Endothelial cell of umbilical vein (primary cell): ENCODE measurements around the gene SYNPR. TPM values are rescaled to one million over a fixed set of nuclear protein-coding genes. Genes with fewer than 3 reads are reported as not detected.

Experiments used
- BruUV-seq: library from RNA; stranded (reverse); fragments of 400-500 nt; replicated peaks from 2 replicates; lab custom pipeline; 2021; lab: Mats Ljungman, UMichigan
- CTCF ChIA-PET: fragments of 300-600, 350-600 bp; sonication (Branson Sonifier 250); formaldehyde crosslinking; loops from one replicate; lab custom pipeline; 2021; ENCODE audit warnings: antibody characterized with exemption, inconsistent platforms; lab: Charles Lee
- POLR2A ChIA-PET: fragments of 300-600, 350-600 bp; sonication (Branson Sonifier 250); formaldehyde crosslinking; loops from one replicate; lab custom pipeline; 2021; ENCODE audit warnings: antibody characterized with exemption, inconsistent platforms; lab: Charles Lee
- DNase-seq: peaks from one replicate; pipeline ENCODE4 v3.0.0-alpha.2; 2011; ENCODE audit warnings: low read depth, low spot score
- FAIRE-seq: peaks from 2 replicates; lab custom pipeline; 2011; peaks lifted over from hg19 to GRCh38; lab: Jason Lieb, UNC
- H2AFZ ChIP-seq: 2 replicates; pipeline ENCODE4 v1.6.0; 2012; ENCODE audit warnings: low read depth, low read length, control low read depth, inconsistent platforms
- H3K27ac ChIP-seq: 2 replicates; pipeline ENCODE4 v1.5.1; 2011; ENCODE audit warnings: low read depth, mild to moderate bottlenecking, control low read depth, low read length, moderate library complexity; ENCODE audit not compliant: insufficient read depth
- H3K27me3 ChIP-seq, 2 experiments: 2 replicates each; pipeline versions ENCODE4 v1.6.0 to v1.6.1; 2011; ENCODE audit warnings: low read length in 2 of 2, mixed read lengths in 1 of 2; ENCODE audit not compliant: control insufficient read depth in 2 of 2, insufficient read depth in 2 of 2
- H3K36me3 ChIP-seq, 2 experiments: 2 replicates in 1 of 2; 3 replicates in 1 of 2; pipeline ENCODE4 v1.5.1; 2011; ENCODE audit warnings: low read length in 2 of 2, mild to moderate bottlenecking in 1 of 2, moderate library complexity in 1 of 2; ENCODE audit not compliant: control insufficient read depth in 2 of 2, insufficient read depth in 2 of 2; ENCODE audit errors: extremely low read depth in 1 of 2
- H3K4me1 ChIP-seq: 3 replicates; pipeline ENCODE4 v1.5.1; 2011; ENCODE audit warnings: mild to moderate bottlenecking, low read length; ENCODE audit not compliant: control insufficient read depth, insufficient read depth; ENCODE audit errors: extremely low read depth
- H3K4me2 ChIP-seq: 2 replicates; pipeline ENCODE4 v1.6.1; 2011; ENCODE audit warnings: low read length, control low read depth, mixed read lengths; ENCODE audit not compliant: insufficient read depth
- H3K4me3 ChIP-seq, 3 experiments: fragments of 200-600 bp in 1 of 3; sonication (generic), shearing (Covaris generic) in 1 of 3; replicated peaks in 1 of 3; 2 replicates each; pipeline ENCODE4 v1.5.1; 2011 to 2016; ENCODE audit warnings: control low read depth in 3 of 3, low read length in 3 of 3, mild to moderate bottlenecking in 2 of 3, inconsistent platforms in 1 of 3, low read depth in 1 of 3, moderate library complexity in 1 of 3; ENCODE audit not compliant: insufficient read depth in 1 of 3
- H3K79me2 ChIP-seq: 2 replicates; pipeline ENCODE4 v1.6.0; 2012; ENCODE audit warnings: low read length, inconsistent platforms; ENCODE audit not compliant: control insufficient read depth, insufficient read depth
- H3K9ac ChIP-seq: replicated peaks from 2 replicates; pipeline ENCODE3; 2011; ENCODE audit warnings: low read length, control low read depth; ENCODE audit not compliant: insufficient read depth; ENCODE audit errors: extremely low read depth
- H3K9me1 ChIP-seq: replicated peaks from 3 replicates; pipeline ENCODE4 v1.6.0; 2011; ENCODE audit warnings: mild to moderate bottlenecking, low read length; ENCODE audit not compliant: control insufficient read depth, insufficient read depth; ENCODE audit errors: extremely low read depth
- H3K9me3 ChIP-seq: replicated peaks from 2 replicates; pipeline ENCODE4 v1.5.1; 2012; ENCODE audit warnings: low read length, inconsistent platforms; ENCODE audit not compliant: control insufficient read depth, insufficient read depth
- H4K20me1 ChIP-seq: replicated peaks from 2 replicates; pipeline ENCODE3; 2011; ENCODE audit warnings: mild to moderate bottlenecking, low read length; ENCODE audit not compliant: control insufficient read depth, insufficient read depth; ENCODE audit errors: extremely low read depth
- CTCF ChIP-seq, 2 donors: IDR thresholded peaks; 1 replicate in 1 of 2; 2 replicates in 1 of 2; pipeline ENCODE4 v1.5.1; 2011; ENCODE audit warnings: low read length in 2 of 2, mild to moderate bottlenecking in 2 of 2, moderate library complexity in 2 of 2, control low read depth in 1 of 2, inconsistent platforms in 1 of 2, low read depth in 1 of 2; ENCODE audit not compliant: insufficient read depth in 1 of 2; ENCODE audit errors: extremely low read depth in 1 of 2
- EZH2 ChIP-seq: IDR thresholded peaks from 2 replicates; pipeline ENCODE4 v1.6.1; 2012; ENCODE audit warnings: borderline replicate concordance, low read depth, mild to moderate bottlenecking, moderate library complexity, low read length, inconsistent platforms; ENCODE audit not compliant: severe bottlenecking
- FOS ChIP-seq: IDR thresholded peaks from 2 replicates; pipeline ENCODE4 v1.6.1; 2011; ENCODE audit warnings: mild to moderate bottlenecking, low read length, moderate library complexity, borderline replicate concordance; ENCODE audit not compliant: insufficient read depth
- GATA2 ChIP-seq: IDR thresholded peaks from 2 replicates; pipeline ENCODE4 v1.7.0; 2011; ENCODE audit warnings: low read depth, mild to moderate bottlenecking, moderate library complexity, mixed read lengths, low read length; ENCODE audit not compliant: insufficient read length, insufficient read depth
- JUN ChIP-seq: IDR thresholded peaks from 2 replicates; pipeline ENCODE4 v1.6.1; 2011; ENCODE audit warnings: borderline replicate concordance, low read depth; ENCODE audit not compliant: insufficient read length, insufficient read depth
- MAX ChIP-seq: IDR thresholded peaks from 2 replicates; pipeline ENCODE4 v1.6.1; 2011; ENCODE audit not compliant: insufficient read depth, insufficient read length
- MYC ChIP-seq: IDR thresholded peaks from one replicate; pipeline ENCODE4 v1.6.1; 2011; ENCODE audit warnings: mild to moderate bottlenecking, low read depth, low read length
- POLR2A ChIP-seq: IDR thresholded peaks from 2 replicates; pipeline ENCODE4 v1.6.1; 2012; ENCODE audit warnings: low read depth, mild to moderate bottlenecking, control low read depth, low read length
- POLR2AphosphoS5 ChIP-seq: IDR thresholded peaks from 2 replicates; pipeline ENCODE4 v1.6.1; 2012; ENCODE audit warnings: low read depth, mild to moderate bottlenecking, control low read depth, low read length, moderate library complexity; ENCODE audit not compliant: insufficient read depth
- dilution Hi-C: fragments of 300-500 bp; cut with MboI; formaldehyde crosslinking; loops from one replicate; pipeline ENCODE4 v1.15.0; 2019; ENCODE audit warnings: low sequenced_read_pairs; ENCODE audit not compliant: extremely low pct_ligation_motif_present
- intact Hi-C: fragments of 100-400 bp; cut with micrococcal nuclease; formaldehyde crosslinking; loops from one replicate; pipeline ENCODE4 v1.10.0; 2022
- polyA plus RNA-seq, 4 experiments: library from polyadenylated mRNA; depleted of rRNA in 3 of 4; stranded (reverse) in 3 of 4; unstranded in 1 of 4; fragments of >200 nt; gene quantifications; 2 replicates each; pipeline versions ENCODE4 v1.2.1 to v1.2.3, GENCODE V29; 2011 to 2012; ENCODE audit warnings: missing spikeins in 1 of 4
- total RNA-seq: library from RNA; stranded (reverse); gene quantifications from 2 replicates; pipeline ENCODE4 v1.2.3, GENCODE V29; 2021

Gene SYNPR
- total and polyA plus RNA-seq, 2 donors (not counting 3 experiments of a cell fraction or from before 2014, with no cell fraction given): not detected

- TF ChIP-seq MYC (no peak), JUN (no peak), POLR2AphosphoS5 (no peak), POLR2A (no peak), EZH2 (no peak), FOS (no peak), GATA2 (no peak), MAX (no peak), CTCF (IDR thresholded peaks at IDR 0.05; ENCODE audit: extremely low read depth in 1 of 2, insufficient read depth in 1 of 2, low read depth in 1 of 2, low read length in 2 of 2) (no peak)
- no peak overlapping the region for H3K4me3 ChIP-seq
- H3K9ac ChIP-seq: no peak overlapping the region
- H3K27me3 ChIP-seq: no peaks in the 10 kb centered on the region
- H3K27ac ChIP-seq: no peak overlapping the region
- POLR2A ChIA-PET: no interaction called here
- no peaks in the 10 kb centered on the region for H3K9me1 ChIP-seq
- no peak for FAIRE-seq
- no peaks in the 10 kb centered on the region for H3K36me3 ChIP-seq
- dilution Hi-C loops: no loop called here
- no peak overlapping the region for H2AFZ ChIP-seq
- CTCF ChIA-PET: no interaction called here
- H3K4me2 ChIP-seq: no peak overlapping the region
- no peaks in the 10 kb centered on the region for H3K79me2 ChIP-seq
- intact Hi-C loops: no loop called here
- H3K9me3 ChIP-seq: no peaks in the 10 kb centered on the region
- no peaks in the 10 kb centered on the region for H4K20me1 ChIP-seq
- H3K4me1 ChIP-seq: no peaks in the 10 kb centered on the region
- DNase-seq: no peak
- BruUV-seq: no TSS peak
Observed at GRCh38 chr3:63580151-63580550, 302.0 kb downstream of the SYNPR start.
